Endothelial cell of hepatic sinusoid (primary cell): ENCODE results near the gene MYBPC3.

Experiments used
- in situ Hi-C: cut with HindIII; loops from 2 replicates; pipeline ENCODE4 v1.10.0; 2017; ENCODE audit warnings: low sequenced_read_pairs

MYBPC3 gene

DNA sequence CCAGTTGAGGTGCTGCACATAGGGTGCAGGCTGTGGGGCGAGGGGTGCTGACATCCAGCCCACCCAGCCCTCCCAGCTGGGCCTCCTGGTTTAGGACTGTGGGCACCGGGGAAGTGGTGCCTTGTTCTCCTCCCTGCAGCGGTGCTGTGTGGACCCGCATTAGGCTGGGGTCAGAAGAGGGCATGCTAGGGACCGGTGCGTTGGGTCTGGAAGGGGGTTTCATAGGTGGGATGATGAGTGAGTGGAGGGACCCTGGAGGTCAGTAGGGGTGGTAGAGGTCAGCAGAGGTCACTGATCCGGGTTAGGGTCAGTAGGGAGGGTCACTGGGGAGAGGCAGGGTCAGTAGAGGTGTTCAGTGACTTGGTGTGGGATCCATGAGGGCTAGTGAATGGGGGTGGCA lies 6.7 kb upstream of the MYBPC3 start:
- in situ Hi-C loops: no loop called here

DNA sequence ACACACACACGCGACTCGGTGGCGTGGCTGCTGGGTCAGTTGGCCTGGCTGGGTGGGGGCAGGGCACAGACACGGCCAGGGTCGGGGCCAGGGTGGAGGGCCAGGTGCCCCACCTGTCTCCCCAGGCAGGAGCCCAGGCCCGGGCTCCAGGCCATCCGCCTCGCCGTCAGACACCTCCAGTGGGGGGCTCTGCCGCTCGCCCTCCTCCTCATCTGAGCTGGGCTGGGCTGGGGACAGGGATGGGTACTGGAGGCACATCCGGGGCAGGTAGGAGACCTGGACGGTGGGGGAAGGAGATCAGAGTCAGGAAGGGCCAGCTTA lies 6.2 kb upstream of the MYBPC3 start:
- in situ Hi-C loops: no loop called here

DNA sequence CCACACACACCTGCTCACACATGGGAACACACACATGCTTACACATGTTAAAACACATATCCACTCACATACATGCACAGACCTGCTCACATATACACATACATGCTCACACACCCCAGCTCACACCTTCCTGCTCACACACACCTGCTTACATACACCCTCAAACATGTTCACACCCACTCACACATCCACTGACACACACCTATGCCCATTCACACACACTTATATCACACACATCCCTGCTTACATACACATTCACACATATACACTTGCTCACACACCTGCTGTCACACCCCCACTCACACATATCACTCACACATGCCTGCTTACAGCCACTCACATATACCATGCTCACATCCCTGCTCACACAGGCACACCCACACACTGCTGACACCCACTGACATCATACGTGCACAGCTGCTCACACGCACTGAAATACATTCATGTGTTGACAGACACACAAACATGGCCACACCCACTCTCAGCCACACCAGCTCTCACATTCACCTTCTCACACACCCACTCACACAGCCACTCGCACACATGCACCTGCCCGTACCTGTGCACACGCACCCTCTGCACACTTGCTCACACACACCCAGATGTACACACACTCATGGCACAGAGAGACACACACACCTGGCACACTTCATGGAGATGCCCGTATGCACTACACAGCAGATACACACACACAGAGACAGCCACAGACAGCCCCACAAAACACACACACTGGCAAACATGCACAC lies 5.7 kb upstream of the MYBPC3 start:
- in situ Hi-C loops: no loop called here

DNA sequence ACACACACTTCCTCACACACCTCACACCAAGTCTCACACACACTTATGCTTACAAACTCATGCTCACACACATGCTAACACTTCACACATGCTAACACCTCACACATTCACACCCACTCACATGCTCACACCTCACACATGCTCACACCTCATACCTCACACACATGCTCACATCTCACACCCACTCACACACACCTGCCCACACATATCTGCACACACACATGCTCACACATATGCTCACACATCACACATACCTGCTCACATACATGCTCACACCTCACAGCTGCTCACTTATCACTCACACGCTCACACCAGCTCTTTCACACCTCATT lies 4.5 kb upstream of the MYBPC3 start:
- in situ Hi-C loops: no loop called here

DNA sequence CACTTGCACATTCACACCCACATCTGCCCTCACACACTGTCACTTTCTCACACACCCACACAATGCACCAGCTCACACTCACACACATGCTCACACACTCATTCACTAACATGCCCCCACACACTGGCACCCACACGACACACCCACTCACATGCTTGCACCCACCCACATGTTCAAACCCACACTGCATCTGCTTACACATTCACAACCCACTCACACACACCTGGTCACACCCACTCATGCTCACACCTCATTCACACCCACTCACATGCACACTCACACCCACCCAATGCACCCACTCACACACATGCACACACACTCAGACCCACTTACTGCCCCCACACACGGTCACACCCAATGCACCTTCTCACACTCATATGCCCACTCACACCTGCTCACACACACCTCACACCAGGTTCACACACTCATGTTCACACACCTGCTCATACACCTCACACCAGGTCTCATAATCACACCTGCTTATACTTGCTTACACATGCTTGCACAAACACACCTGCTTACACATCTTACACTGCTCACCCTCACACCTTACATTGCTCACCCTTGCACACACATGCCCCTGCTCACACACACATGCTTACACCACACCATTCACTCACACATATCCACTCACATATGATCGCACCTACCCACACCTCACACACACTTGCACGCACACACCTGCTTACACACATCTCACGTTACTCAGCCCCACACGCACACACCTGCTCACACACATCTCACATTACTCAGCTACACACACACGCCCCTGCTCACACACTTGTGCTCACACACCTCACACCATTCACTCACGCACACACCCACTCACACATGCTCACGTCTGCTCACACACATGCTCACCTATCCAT lies 3.9 kb upstream of the MYBPC3 start:
- in situ Hi-C loops: no loop called here

DNA sequence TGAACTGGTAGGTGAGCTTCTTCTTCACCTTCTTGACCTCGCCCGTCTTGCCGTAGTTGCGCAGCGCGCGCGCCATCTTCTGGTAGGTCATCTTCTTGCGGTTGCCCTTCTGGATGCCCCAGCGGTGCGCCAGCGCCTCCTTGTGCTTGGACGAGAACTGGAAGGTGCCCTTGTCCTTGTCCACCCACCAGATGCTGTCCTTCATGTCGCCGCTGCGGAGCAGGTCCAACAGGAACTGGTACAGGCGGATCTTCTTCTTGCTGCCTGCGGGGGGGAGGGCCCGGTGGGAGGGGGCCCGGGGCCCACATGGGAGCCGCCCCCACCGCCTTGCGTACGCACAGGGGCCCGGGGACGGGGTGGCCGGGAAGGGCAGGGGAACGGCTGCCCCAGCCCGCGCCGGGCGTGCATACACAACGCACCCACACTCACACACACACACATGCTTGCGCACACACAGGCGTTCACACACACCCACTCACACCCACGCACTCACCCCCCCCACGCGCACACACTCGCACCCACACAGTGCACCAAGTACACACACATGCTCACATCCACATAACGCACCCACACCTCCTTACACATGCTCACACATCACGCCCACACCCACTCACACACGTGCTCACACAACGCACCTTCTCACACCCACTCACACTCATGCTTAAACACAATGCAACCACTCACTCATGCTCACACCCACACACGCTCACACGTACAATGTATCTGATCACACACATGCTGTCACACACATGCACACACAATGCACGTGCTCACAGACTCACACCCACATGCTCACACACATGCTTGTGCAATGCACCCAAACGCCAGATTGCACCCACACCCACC lies 3.0 kb upstream of the MYBPC3 start:
- in situ Hi-C loops: no loop called here

DNA sequence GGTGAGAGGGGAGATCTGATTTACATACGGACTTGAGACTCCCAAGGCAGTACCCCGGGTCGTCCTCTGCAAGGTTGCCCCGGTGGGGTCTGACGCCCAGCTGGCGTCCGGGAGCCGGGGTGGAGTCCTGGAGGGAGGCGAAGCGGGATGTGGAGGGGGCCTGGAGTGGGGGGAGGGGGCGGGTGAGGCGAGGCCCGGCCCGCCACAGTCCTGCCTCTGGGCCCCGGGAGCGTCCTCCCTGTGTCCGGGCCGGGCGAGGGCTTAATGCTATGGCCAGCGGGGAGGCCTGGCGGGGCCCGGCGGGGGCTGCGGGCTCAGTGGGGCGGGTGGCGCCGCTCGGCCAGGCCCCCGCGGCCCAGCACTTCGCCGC lies 2.4 kb upstream of the MYBPC3 start:
- in situ Hi-C loops: no loop called here

DNA sequence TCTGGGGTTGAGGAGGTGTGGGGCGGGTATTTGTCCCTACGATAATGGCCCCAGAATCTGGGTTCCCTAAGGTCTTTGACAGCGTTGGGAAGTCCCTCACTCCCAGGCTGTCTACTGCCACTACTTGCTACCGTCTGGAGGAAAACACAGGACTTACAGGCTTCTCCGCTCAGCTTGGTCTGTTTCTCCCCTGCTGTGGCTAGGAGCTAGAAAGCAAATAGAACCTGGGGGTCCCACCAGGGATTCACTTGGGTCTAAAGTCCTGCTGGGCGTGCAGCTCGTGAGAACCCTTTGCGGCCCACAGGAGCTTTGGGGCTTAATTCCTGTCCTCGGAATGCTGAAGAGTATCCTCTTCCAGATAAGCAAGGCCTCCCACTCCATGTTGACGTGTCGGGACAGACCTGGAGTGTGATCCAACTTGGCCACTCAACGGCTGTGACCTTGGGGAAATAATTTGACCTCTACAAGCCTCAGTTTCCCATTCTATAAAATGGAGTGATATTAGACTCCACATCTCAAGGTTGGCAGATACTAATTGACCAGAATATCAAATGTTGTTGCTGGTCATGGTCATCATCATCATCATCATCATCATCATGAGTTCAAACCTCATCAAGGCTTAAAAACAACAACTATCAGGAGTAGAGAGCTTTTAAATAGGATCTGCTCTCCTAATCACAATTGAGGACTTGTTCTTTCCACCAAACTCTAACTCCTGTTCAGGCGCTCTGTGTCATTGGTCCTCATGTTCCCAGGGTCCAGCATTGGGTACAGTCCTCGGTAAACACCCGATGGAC lies 1.7 kb upstream of the MYBPC3 start:
- in situ Hi-C loops: no loop called here

DNA sequence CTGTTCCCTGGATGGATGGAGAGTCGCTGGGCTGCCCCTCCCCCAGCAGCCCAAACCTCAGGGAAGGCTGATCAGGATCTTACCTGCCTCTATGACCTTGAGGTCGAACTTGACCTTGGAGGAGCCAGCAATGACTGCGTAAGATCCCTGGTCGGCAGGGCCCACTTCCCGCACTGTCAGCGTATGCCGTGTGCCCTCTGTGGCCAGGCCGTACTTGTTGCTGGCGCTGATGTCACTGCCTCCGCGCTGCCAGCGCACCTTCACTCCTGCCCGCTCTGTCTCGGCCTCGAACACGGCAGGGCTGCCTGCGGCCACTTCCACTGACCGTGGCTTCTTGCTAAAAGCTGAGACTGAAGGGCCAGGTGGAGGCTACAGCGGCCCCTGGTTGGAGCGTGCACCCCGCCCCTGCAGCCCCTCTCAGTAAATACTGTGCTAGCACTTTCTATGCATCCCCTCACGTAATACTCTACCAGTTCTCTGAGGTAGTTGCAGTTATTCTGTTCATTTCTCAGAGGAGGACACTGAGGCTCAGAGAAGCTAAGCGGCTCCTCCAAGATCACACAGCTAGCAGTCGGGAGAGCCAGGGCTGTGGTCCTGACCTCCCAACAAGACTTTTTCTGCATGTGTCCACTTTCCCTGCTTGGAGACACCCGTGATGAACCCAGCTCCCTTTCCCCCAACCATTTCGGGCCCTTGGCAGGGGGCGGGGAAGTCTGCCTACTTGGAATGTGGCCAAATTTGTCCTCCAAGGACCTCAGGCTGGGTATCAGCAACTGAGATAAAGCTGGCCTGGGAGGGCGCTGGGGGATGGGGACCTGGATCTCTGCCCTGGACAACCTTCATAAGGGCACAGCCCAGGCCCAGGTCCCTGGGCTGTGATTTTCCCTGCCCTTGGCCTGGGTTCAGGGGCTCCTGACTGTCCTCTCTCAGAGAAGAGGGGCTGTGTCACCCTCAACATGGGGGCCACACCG lies 1.1 kb downstream of the MYBPC3 start:
- in situ Hi-C loops: no loop called here

DNA sequence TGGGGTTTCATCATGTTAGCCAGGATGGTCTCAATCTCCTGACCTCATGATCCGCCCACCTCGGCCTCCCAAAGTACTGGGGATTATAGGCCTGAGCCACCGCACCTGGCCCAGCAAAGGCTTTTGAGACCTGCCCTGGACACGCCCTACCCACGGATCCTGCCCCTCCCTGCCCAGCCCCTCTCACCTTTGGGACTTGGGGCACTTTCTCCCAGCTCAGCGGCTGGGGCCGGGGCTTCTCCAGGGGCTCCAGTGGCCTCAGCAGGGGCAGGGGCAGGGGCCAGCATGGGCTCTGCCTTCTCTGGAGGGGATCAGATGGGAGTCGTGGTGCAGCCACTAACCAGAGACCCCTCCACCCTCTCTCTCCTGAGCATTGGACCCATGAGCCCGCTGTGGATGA lies 2.2 kb downstream of the MYBPC3 start:
- in situ Hi-C loops: no loop called here

DNA sequence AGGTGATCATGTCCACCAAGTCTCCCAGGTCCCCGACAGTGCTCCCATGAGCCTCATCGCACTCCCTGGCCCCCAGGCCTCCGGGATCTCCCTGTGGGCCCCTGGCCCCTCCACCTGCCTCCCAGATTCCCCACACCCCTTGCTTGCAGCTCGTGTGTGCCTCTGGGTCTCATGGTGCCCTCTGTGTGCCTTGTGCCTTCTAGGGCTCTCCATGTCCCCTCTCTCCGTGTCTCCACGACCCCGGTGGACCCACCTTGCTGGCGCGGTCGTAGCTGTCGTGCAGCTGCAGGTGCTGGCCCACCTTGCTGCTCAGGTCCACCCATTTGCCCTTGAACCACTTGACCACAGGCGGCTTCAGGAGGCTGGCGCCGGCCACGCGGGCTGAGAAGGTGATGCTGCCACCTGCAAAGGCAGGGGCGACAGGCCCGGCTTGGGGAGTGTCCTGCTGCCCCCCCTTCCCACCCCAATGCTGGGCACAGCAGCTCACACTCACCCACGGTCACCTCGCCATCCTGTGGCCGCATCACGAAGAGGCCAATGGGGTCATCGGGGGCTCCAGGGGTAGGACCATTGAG lies 2.9 kb downstream of the MYBPC3 start:
- in situ Hi-C loops: no loop called here

DNA sequence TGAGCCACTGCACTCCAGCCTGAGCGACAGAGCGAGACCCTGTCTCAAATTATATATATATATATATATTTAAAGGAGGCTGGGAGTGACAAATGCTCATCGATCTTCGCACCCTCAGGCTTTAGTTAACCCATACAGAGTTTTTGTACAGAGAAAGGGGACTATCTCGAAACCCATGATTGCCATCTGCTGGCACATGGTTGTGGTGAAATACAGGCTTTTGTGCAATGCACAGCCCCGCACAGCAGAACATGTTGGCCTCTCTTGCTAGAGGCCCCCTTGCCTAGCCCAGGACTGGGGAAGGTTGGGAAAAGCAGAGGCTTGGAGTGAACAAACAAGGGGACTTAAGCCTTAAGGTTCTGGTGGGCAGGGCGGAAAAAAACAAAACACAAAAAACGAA lies 3.6 kb downstream of the MYBPC3 start:
- in situ Hi-C loops: no loop called here

DNA sequence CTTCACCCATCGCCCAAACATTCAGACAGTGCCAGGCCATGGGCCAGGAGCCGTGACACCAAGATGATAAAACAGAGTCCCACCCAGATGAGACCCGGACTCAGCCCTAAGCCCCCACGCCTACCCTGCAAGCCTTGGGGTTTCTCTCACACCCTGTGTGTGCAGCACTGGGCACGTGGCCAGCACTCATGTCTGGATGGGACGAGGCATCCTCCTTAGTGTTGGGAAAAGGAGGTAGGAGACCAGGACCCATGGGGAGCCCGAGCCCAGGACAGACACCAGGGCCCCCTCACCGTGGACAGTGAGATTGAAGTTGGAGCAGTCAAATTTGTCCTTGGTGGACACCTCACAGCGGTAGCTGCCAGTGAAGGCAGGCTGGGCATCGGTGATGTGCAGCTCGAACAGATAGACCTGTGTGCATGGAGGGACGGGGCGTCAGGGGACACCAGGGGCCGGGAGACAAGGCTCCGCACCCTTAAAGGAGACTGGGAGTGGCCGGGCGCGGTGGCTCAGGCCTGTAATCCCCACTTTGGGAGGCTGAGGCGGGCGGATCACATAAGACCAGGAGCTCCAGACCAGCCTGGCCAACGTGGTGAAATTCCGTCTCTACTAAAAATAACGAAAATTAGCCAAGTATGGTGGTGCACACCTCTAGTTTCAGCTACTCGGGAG lies 4.2 kb downstream of the MYBPC3 start:
- in situ Hi-C loops: no loop called here

DNA sequence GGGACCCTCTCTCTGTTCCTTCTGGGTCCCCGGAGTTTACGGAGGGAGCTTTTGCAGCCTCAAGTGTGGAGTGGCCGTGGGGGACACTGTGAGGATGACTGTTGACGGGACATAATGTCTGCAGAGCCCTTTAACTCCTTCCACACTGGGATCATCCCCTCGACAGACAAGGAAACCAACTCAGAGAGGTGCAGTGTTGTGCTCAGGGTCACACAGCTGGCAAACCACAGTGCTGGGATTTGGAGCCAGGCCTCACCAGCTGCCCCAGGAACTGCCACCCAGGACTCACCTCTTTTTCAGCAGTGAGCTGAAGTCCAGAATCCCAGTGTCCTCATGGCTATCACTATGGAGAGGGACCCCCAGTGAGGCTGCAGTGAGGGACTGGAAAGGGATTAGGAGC lies 5.4 kb downstream of the MYBPC3 start:
- in situ Hi-C loops: no loop called here

DNA sequence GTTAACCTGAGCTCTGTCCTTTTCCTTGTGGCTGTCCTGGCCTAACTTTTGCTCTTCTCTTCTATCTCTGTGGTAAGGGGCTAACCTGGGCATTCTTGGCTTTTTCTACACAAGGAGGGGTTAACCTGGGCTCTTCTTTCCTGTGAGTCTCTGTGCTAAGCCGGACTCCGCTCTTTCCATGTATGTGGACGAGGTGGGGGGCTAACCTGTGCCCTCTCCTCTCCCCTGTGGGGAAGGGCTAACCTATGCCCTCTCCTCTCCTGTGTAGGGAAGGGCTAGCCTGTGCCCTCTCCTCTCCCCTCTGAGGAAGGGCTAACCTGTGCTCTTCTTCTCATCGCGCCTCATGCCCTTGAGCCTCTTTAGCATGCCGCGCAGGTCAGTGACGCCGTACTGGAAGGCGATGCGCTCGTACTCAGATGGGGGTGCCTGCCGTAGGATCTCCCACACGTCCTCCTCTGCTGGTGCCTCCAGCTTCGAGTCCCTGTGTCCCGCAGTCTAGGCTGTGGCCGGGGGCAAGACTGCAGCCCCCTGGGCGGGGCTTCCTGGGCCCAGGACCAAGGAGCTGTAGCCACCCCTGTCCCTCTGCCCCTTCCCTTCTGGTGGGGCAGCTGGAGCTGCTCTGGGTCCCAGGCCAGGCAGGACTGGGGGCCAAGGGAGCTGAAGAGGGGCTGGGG lies 6.5 kb downstream of the MYBPC3 start:
- in situ Hi-C loops: no loop called here

DNA sequence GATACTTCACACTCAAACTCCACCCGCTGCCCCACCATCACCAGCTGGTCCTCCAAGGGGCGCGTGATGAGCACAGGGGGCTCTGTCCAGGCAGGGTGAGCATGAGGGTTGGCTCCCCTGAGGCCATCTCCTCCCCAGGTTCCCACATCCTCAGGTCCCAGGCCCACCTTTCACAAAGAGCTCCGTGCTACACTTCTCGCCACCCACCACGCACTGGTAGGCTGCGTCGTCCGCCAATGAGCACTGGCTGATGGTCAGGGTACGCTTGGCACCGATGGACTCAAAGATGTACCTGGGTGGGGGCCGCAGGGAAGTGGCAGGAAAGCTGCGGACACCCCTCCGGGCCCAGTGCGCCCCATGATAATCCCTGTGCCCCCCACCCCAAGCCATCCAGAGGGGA lies 9.6 kb downstream of the MYBPC3 start:
- in situ Hi-C loops: no loop called here

DNA sequence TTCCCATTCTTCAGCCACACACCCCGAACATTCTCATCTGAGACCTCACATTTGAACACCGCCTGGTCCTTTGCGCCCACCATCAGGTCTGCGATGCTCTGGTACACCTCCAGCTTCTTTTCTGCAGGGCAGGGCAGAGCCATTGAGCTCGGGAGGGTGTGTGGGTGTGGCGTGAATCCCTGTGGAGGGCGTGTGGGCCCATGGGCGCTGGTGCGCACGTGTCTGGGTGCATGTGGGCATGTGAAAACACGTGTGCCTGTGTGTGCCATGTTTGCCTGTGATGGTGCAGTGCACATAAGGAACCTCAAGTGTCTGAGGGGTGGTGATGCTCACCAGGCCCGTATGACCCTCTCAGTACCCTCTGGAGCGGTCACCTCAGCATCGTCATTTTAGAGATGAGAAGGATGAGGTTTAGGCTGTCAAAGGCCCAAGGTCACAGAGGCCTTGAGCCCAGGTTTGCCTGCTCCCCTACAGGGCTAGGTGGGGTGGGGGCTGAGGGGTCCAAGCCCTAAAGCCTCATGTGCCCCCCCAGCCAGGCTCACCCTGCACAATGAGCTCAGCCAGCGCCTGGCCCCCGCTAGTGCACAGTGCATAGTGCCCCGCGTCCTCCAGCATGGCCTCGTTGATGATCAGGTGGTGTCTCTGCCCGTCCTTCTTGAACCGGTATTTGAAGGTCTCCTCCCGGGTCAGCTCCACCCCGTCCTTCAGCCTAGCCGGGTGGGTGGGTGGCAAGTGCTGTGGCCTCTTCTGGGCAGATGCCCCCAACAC lies 10.3 kb downstream of the MYBPC3 start:
- in situ Hi-C loops: no loop called here
